Measurements from ENCODE around the gene RIN3. TPM values are rescaled to one million over a fixed set of nuclear protein-coding genes. Genes with fewer than 3 reads are reported as not detected.

Gene RIN3
- total RNA-seq, 3 donors from 2014 or later (not counting 1 experiment from before 2014, with no cell fraction given): 248 to 289 (median 282) TPM

DNA sequence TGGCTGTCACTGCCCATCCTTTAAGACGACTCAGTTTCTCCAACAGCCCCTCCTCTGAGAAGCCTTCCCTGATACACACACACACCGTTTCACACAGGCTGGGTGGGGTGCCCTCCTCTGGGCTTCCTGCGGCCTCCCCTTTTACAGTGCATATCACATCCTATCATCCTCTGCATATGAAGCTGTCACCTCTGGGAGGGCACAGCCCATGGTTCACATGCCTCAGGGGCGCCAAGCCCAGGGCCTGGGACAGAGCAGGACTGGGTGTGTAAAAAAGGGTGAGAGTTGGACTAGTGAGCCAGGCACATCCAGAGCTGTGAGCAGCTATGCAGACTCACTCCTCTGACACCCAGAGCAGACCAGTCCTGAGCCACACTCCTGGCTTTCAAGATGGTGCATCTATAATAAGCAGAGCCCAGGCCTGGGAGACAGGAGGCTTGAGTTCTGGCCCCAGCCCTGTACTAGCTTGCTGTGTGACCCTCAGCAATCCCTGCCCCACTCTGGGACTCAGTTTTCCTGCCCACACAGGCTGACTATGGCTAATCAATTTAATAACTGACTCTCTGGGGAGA is 172.3 kb downstream of the RIN3 start:
- TF ChIP-seq, protein P1, sequence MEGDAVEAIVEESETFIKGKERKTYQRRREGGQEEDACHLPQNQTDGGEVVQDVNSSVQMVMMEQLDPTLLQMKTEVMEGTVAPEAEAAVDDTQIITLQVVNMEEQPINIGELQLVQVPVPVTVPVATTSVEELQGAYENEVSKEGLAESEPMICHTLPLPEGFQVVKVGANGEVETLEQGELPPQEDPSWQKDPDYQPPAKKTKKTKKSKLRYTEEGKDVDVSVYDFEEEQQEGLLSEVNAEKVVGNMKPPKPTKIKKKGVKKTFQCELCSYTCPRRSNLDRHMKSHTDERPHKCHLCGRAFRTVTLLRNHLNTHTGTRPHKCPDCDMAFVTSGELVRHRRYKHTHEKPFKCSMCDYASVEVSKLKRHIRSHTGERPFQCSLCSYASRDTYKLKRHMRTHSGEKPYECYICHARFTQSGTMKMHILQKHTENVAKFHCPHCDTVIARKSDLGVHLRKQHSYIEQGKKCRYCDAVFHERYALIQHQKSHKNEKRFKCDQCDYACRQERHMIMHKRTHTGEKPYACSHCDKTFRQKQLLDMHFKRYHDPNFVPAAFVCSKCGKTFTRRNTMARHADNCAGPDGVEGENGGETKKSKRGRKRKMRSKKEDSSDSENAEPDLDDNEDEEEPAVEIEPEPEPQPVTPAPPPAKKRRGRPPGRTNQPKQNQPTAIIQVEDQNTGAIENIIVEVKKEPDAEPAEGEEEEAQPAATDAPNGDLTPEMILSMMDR (IDR thresholded peaks at IDR 0.05): no peak
- Mint-ChIP-seq H3K4me3 (no peak overlapping the region), H3K36me3 (no peaks in the 10 kb centered on the region), H3K9me3 (no peaks in the 10 kb centered on the region), H3K4me1 (peaks cover 11 to 19% of the 10 kb centered on the region in 2 donors), H3K27me3 (ENCODE audit: low read depth in 2 of 2) (no peaks in the 10 kb centered on the region), H3K27ac (peak overlapping the region; percentile 73 to 80)
- H3K27ac ChIP-seq (ENCODE audit: low read length): no peak overlapping the region
- no peaks in the 10 kb centered on the region for H3K9me3 ChIP-seq (ENCODE audit: control insufficient read depth, insufficient read depth, low read length)
- peaks cover 8% of the 10 kb centered on the region for H3K4me1 ChIP-seq (ENCODE audit: control insufficient read depth, insufficient read depth, low read length)
- DNase-seq: no peak
- intact Hi-C loops (cut with micrococcal nuclease): loop anchor here (2.0 to 10.0 kb wide), 3 partner anchors 34 to 221 kb away; no protein-coding TSS in a partner anchor
- no peaks in the 10 kb centered on the region for H3K27me3 ChIP-seq (ENCODE audit: control insufficient read depth, insufficient read depth, low read length)
- no peak for ATAC-seq
- peaks cover 75% of the 10 kb centered on the region for H3K36me3 ChIP-seq (ENCODE audit: control insufficient read depth, insufficient read depth, low read length)
- H3K4me3 ChIP-seq (ENCODE audit: low read length): no peak overlapping the region
- 73% methylated on average over 4 of the region's 4 CpGs for WGBS (ENCODE audit: insufficient coverage)

DNA sequence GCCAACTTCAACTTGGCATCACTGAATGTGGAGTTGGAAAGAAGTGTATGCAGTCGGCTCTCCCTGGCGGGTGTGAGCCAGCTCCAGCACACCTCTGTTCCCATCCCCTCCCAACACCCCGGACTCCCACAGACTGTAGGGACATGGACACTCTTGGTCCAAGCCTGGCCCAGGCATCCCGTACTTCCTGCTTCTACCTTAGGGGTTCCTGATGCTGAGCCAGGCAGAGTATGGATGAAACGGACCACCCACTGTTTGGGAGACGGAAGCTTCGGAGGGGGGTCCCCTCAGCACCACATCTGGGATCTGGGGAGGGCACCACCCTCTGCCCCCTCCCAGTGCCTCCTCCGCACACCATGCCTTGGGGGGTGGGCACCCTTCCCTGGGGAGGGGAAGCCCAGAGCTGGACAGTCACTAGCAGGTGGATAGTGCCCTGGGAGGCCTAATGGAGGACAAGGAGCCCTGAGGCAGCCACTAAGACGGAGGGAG is 172.9 kb downstream of the RIN3 start:
- Mint-ChIP-seq H3K4me3 (no peak overlapping the region), H3K4me1 (peaks cover 6 to 13% of the 10 kb centered on the region in 2 donors), H3K36me3 (no peaks in the 10 kb centered on the region), H3K27me3 (ENCODE audit: low read depth in 2 of 2) (no peaks in the 10 kb centered on the region), H3K27ac (peak overlapping the region; percentile 69 to 73), H3K9me3 (no peaks in the 10 kb centered on the region)
- peak in 2 of 3 donors; percentile 35 to 43 for ATAC-seq
- whole genome bisulfite sequencing (ENCODE audit: insufficient coverage): 90% methylated on average over 8 of the region's 9 CpGs
- peak overlapping the region; percentile 12 for H3K27ac ChIP-seq (ENCODE audit: low read length)
- peaks cover 71% of the 10 kb centered on the region for H3K36me3 ChIP-seq (ENCODE audit: control insufficient read depth, insufficient read depth, low read length)
- H3K4me3 ChIP-seq (ENCODE audit: low read length): no peak overlapping the region
- H3K27me3 ChIP-seq (ENCODE audit: control insufficient read depth, insufficient read depth, low read length): no peaks in the 10 kb centered on the region
- DNase-seq: no peak
- H3K9me3 ChIP-seq (ENCODE audit: control insufficient read depth, insufficient read depth, low read length): no peaks in the 10 kb centered on the region
- H3K4me1 ChIP-seq (ENCODE audit: control insufficient read depth, insufficient read depth, low read length): peaks cover 2% of the 10 kb centered on the region
- TF ChIP-seq, protein P1 (IDR thresholded peaks at IDR 0.05): no peak
- intact Hi-C loops (cut with micrococcal nuclease): loop anchor here (2.0 to 10.0 kb wide), 3 partner anchors 34 to 222 kb away; no protein-coding TSS in a partner anchor

DNA sequence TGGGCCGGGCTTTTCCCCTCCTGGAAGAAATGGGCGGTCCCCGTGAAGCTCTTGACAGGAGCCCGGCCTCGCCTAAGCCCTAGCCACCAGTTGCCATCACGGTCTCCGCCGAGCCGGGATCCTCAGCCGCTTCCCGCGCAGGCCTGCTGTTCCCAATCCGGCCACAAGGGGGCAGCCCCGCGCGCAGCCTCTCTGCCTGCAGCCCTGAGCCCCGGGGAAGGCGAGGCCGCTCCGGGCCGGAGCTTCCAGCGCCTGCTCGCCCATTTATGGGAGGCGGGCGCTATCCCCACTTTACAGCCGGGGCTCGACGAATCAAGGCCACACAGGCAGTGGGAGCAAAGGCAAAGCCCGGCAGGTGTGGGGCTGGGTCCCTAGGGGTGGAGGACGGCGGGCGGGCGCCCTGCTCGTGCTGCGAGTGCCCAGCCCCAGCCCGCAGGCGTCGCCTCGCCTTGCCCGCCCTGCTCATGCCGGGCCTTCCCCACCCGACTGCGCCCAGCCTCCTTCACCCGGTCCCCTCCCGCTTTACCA is 173.4 kb downstream of the RIN3 start:
- no peaks in the 10 kb centered on the region for H3K9me3 Mint-ChIP-seq
- Histone ChIP-seq H3K4me1 (ENCODE audit: control insufficient read depth, insufficient read depth, low read length) (peaks cover under 1% of the 10 kb centered on the region), H3K9me3 (ENCODE audit: control insufficient read depth, insufficient read depth, low read length) (no peaks in the 10 kb centered on the region), H3K27ac (ENCODE audit: low read length) (peak overlapping the region; percentile 12), H3K36me3 (ENCODE audit: control insufficient read depth, insufficient read depth, low read length) (peaks cover 68% of the 10 kb centered on the region), H3K27me3 (ENCODE audit: control insufficient read depth, insufficient read depth, low read length) (no peaks in the 10 kb centered on the region), H3K4me3 (ENCODE audit: low read length) (no peak overlapping the region)
- TF ChIP-seq, protein P1 (IDR thresholded peaks at IDR 0.05): peak; percentile 96
- ATAC-seq (peak; percentile 78 to 85 (median 83)), DNase-seq (peak in 1 of 2 donors; percentile 74)
- peak overlapping the region; percentile 69 to 73 for H3K27ac Mint-ChIP-seq
- H3K27me3 Mint-ChIP-seq (ENCODE audit: low read depth in 2 of 2): no peaks in the 10 kb centered on the region
- peaks cover 4 to 16% of the 10 kb centered on the region in 2 donors for H3K4me1 Mint-ChIP-seq
- intact Hi-C loops (cut with micrococcal nuclease): loop anchor here (2.0 to 10.0 kb wide), 3 partner anchors 35 to 222 kb away; no protein-coding TSS in a partner anchor
- WGBS (ENCODE audit: insufficient coverage): 60% methylated on average over 45 of the region's 45 CpGs
- no peaks in the 10 kb centered on the region for H3K36me3 Mint-ChIP-seq
- no peak overlapping the region for H3K4me3 Mint-ChIP-seq
